GM08714 (cell line): ENCODE results near the gene RFFL.
"Not testable (repeated sequence)": the region's sequence is repeated elsewhere in the genome, so short reads cannot be mapped to it uniquely, and the experiment has no call there.

Source experiments
- H3K4me3 ChIP-seq: fragments of 200-500 bp; sonication (Bioruptor generic); 2 replicates; pipeline ENCODE4 v1.5.1; 2014; ENCODE audit warnings: mild to moderate bottlenecking, low read length, inconsistent platforms
- ZNF274 ChIP-seq: IDR thresholded peaks from 2 replicates; pipeline ENCODE4 v1.6.1; 2012; ENCODE audit warnings: mild to moderate bottlenecking, low read depth, low read length

Gene RFFL

GRCh38 chr17:35063514-35064223 is at the start of gene RFFL:
TSS of gene RFFL (minus strand) at chr17:35063707. CDS start at chr17:35026553, 37,154 bp downstream.
- no peak for TF ChIP-seq ZNF274
- peak within 1 kb of the TSS; percentile 51; the same call in 1 of the 2 replicates for H3K4me3 ChIP-seq

- H3K4me3 ChIP-seq = not testable (repeated sequence)
Observed at GRCh38 chr17:35110791-35111190, 47.3 kb upstream of the RFFL start.

- no peak for TF ChIP-seq ZNF274
- H3K4me3 ChIP-seq = no peak overlapping the region
Observed at GRCh38 chr17:35104844-35105450, 41.4 kb upstream of the RFFL start.

DNA sequence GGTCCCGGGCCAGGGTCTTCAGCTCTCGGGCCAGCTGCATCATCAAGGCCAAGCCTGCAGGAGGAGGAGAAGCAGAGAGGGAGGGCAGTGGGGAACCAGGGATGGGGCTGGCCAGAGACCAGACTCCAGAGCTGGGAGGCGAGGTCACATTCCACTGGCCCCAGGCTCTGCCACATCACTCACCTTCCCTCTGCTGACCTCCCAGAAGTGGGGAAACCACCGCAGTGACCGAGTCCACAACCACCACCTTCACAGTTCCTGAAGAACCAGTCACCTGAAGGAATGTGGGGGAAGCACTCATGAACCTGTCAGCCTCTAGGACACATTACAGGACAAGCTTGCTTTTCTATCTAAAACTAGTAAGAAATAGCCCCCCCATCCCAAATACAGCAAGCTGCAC is 39.8 kb upstream of the RFFL start:
- H3K4me3 ChIP-seq = no peak overlapping the region
- no peak for TF ChIP-seq ZNF274

- no peak for TF ChIP-seq ZNF274
- H3K4me3 ChIP-seq = no peak overlapping the region
Observed at GRCh38 chr17:35101725-35102124, 38.2 kb upstream of the RFFL start.

DNA sequence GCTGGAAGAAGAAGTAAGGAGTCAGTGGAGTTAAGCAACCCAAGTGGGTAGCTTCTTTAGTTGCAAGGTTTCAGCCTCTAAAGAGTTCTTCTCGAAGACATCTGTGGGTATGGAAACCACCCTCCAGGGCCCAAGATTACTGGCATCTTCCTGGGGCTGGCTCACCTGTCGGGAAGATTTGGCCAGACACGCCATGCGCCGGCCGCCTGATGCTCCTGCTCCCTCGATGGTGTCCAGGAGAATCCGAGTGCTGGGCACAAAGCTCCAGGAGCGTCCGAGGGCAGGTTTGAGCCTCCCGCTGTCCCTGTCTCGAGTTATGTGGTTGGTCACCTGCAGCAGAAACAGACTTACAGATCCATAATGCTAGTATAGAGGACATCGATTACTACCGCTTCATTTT is 37.5 kb upstream of the RFFL start:
- H3K4me3 ChIP-seq = no peak overlapping the region
- no peak for TF ChIP-seq ZNF274

GRCh38 chr17:35099908-35100307 is 36.4 kb upstream of the RFFL start:
- TF ChIP-seq ZNF274 = no peak
- H3K4me3 ChIP-seq = no peak overlapping the region

GRCh38 chr17:35097776-35098175 is 34.3 kb upstream of the RFFL start:
- TF ChIP-seq ZNF274 = no peak

DNA sequence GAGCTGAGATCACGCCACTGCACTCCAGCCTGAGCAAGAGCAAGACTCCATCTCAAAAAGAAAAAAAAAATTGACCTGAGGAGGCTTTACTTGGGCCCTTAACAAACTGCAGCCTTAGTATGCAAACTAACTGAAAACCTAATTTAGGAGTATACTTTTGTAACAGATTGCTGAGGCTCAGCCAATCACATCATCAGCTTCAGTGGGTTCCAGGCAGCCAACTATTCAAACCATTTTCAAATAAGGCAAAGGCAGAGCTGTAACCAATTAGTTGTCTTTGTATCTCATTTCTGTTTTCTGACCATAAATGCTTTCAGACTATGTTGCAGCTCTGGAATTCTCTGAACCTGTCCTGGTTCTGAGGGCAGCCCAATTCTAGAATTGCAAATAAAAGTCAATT is 32.2 kb upstream of the RFFL start:
- H3K4me3 ChIP-seq = no peak overlapping the region
- TF ChIP-seq ZNF274 = no peak

More at GRCh38 chr17:35097776-35098175, 34.3 kb upstream of the RFFL start:
- no peak overlapping the region for H3K4me3 ChIP-seq

- no peak overlapping the region for H3K4me3 ChIP-seq
- TF ChIP-seq ZNF274 = no peak
Observed at GRCh38 chr17:35094902-35095301, 31.4 kb upstream of the RFFL start.

DNA sequence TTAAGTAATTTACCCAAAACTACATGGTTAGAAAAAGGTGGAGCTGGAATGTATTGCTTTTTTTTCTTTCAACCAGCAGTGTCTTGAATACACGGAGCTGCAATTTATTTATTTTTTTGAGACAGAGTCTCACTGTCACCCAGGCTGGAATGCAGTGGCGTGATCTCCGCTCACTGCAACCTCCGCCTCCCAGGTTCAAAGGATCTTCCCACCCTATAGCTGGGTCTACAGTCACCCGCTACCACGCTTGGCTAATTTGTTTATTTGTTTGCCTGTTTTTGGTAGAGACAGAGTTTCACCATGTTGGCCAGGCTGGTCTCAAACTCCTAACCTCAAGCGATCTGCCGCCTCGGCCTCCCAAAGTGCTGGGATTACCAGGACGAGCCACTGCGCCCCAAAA is 27.2 kb upstream of the RFFL start:
- H3K4me3 ChIP-seq = not testable (repeated sequence)

GRCh38 chr17:35089586-35090296 is 26.2 kb upstream of the RFFL start:
- H3K4me3 ChIP-seq = peak overlapping the region; percentile 36; the same call in 1 of the 2 replicates
- no peak for TF ChIP-seq ZNF274

DNA sequence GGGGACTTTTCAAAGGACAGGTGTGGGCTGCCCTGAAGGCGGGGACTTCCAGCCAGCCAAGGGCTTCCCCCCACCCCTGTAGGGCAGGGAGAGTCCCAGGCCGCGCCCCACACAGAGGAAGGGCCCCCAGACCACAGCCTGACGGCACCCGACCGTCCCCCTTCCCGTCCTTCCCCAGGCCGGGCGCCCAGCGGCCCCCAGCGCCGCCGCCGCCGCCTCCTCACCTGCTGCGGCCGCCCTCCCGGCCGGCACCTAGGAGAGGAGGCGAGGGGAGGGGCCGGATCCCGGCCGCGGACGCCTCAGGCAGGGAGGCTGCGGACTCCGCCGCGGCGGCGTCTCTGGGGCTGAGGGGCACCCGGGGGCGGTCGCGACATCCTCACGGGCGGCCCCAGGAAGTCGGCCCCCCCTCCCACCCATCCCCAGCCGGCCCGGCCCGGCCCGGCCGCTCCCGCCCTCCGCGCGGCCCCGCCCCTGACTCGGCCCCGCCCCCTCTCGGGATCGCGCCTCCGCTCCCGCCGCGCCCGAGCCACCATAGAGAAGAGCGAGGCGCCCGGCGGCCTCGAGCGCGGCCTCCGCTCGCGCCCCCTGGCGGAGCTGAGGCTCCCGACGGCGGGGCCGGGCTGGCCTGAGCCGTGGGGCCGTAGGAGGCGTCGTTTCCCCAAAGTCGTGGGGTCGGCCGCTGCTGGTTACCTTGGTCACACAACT is 25.5 kb upstream of the RFFL start:
- H3K4me3 ChIP-seq = peak overlapping the region; percentile 87
- TF ChIP-seq ZNF274 = no peak

- no peak for TF ChIP-seq ZNF274
- H3K4me3 ChIP-seq = peak overlapping the region; percentile 87
Observed at GRCh38 chr17:35088356-35088880, 24.9 kb upstream of the RFFL start.
